ENCODE results near the gene ARHGAP6.

The ARHGAP6 gene

GRCh38 chrX:11287505-11287904 lies 378.2 kb downstream of the ARHGAP6 start:
- no peaks in the 10 kb centered on the region for H3K36me3 ChIP-seq
- H3K27me3 ChIP-seq: peaks cover 96% of the 10 kb centered on the region
- H3K9me3 ChIP-seq: no peaks in the 10 kb centered on the region
- H3K4me1 ChIP-seq: no peaks in the 10 kb centered on the region
- no peak overlapping the region for H3K27ac ChIP-seq
- no peak for TF ChIP-seq Cebpa-rat (IDR thresholded peaks at IDR 0.05)
- no peak overlapping the region for H3K9ac ChIP-seq
- no peaks in the 10 kb centered on the region; the same call in 1 of the 2 replicates for H4K20me1 ChIP-seq
- H3K4me3 ChIP-seq: no peak overlapping the region
- H3K4me2 ChIP-seq: no peak overlapping the region

GRCh38 chrX:11285651-11286050 lies 380.1 kb downstream of the ARHGAP6 start:
- H4K20me1 ChIP-seq: no peaks in the 10 kb centered on the region; the same call in 1 of the 2 replicates
- no peak overlapping the region for H3K4me3 ChIP-seq
- H3K36me3 ChIP-seq: no peaks in the 10 kb centered on the region
- no peak overlapping the region for H3K4me2 ChIP-seq
- TF ChIP-seq Cebpa-rat (IDR thresholded peaks at IDR 0.05): no peak
- H3K27me3 ChIP-seq: peaks cover 94% of the 10 kb centered on the region
- H3K27ac ChIP-seq: no peak overlapping the region
- H3K4me1 ChIP-seq: no peaks in the 10 kb centered on the region
- H3K9me3 ChIP-seq: no peaks in the 10 kb centered on the region
- H3K9ac ChIP-seq: no peak overlapping the region

- Histone ChIP-seq H3K9me3 (no peaks in the 10 kb centered on the region), H3K9ac (no peak overlapping the region), H4K20me1 (no peaks in the 10 kb centered on the region; the same call in 1 of the 2 replicates), H3K27ac (no peak overlapping the region), H3K4me2 (no peak overlapping the region), H3K4me3 (no peak overlapping the region), H3K4me1 (no peaks in the 10 kb centered on the region), H3K27me3 (peaks cover 89% of the 10 kb centered on the region), H3K36me3 (no peaks in the 10 kb centered on the region)
- no peak for TF ChIP-seq Cebpa-rat (IDR thresholded peaks at IDR 0.05)
Measured at GRCh38 chrX:11282043-11282442, 383.7 kb downstream of the ARHGAP6 start.

- Histone ChIP-seq H3K9me3 (no peaks in the 10 kb centered on the region), H4K20me1 (no peaks in the 10 kb centered on the region; the same call in 1 of the 2 replicates), H3K36me3 (no peaks in the 10 kb centered on the region), H3K4me1 (0 out of 2 replicates have a peak, but pooled peaks cover 9% of the 10 kb centered on the region), H3K27ac (no peak overlapping the region), H3K9ac (no peak overlapping the region), H3K4me2 (no peak overlapping the region), H3K4me3 (no peak overlapping the region), H3K27me3 (peaks cover 79% of the 10 kb centered on the region)
- no peak for TF ChIP-seq Cebpa-rat (IDR thresholded peaks at IDR 0.05)
Measured at GRCh38 chrX:11273544-11273943, 392.2 kb downstream of the ARHGAP6 start.

GRCh38 chrX:11272863-11273262 lies 392.9 kb downstream of the ARHGAP6 start:
- Histone ChIP-seq H3K9ac (no peak overlapping the region), H3K4me3 (no peak overlapping the region), H3K27me3 (peaks cover 79% of the 10 kb centered on the region), H3K36me3 (no peaks in the 10 kb centered on the region), H4K20me1 (no peaks in the 10 kb centered on the region; the same call in 1 of the 2 replicates), H3K4me2 (no peak overlapping the region), H3K27ac (no peak overlapping the region), H3K9me3 (no peaks in the 10 kb centered on the region), H3K4me1 (0 out of 2 replicates have a peak, but pooled peaks cover 9% of the 10 kb centered on the region)
- no peak for TF ChIP-seq Cebpa-rat (IDR thresholded peaks at IDR 0.05)

GRCh38 chrX:11272290-11272689 lies 393.4 kb downstream of the ARHGAP6 start:
- Histone ChIP-seq H3K27me3 (peaks cover 82% of the 10 kb centered on the region), H4K20me1 (no peaks in the 10 kb centered on the region), H3K36me3 (no peaks in the 10 kb centered on the region), H3K4me3 (no peak overlapping the region), H3K27ac (no peak overlapping the region), H3K9ac (no peak overlapping the region), H3K4me1 (0 out of 2 replicates have a peak, but pooled peaks cover 9% of the 10 kb centered on the region), H3K4me2 (no peak overlapping the region), H3K9me3 (no peaks in the 10 kb centered on the region)
- no peak for TF ChIP-seq Cebpa-rat (IDR thresholded peaks at IDR 0.05)

- H3K27ac ChIP-seq: no peak overlapping the region
- no peaks in the 10 kb centered on the region for H4K20me1 ChIP-seq
- H3K36me3 ChIP-seq: no peaks in the 10 kb centered on the region
- no peaks in the 10 kb centered on the region for H3K9me3 ChIP-seq
- H3K4me3 ChIP-seq: no peak overlapping the region
- TF ChIP-seq Cebpa-rat (IDR thresholded peaks at IDR 0.05): no peak
- no peak overlapping the region for H3K9ac ChIP-seq
- H3K27me3 ChIP-seq: peaks cover 92% of the 10 kb centered on the region
- H3K4me1 ChIP-seq: 0 out of 2 replicates have a peak, but pooled peaks cover 9% of the 10 kb centered on the region
- H3K4me2 ChIP-seq: no peak overlapping the region
Measured at GRCh38 chrX:11269996-11270395, 395.7 kb downstream of the ARHGAP6 start.

- H3K27me3 ChIP-seq: peaks cover 94% of the 10 kb centered on the region
- H3K4me1 ChIP-seq: 0 out of 2 replicates have a peak, but pooled peaks cover 9% of the 10 kb centered on the region
- no peak overlapping the region for H3K9ac ChIP-seq
- H3K4me2 ChIP-seq: no peak overlapping the region
- no peak for TF ChIP-seq Cebpa-rat (IDR thresholded peaks at IDR 0.05)
- no peaks in the 10 kb centered on the region for H3K36me3 ChIP-seq
- peaks cover 3% of the 10 kb centered on the region; the same call in 1 of the 2 replicates for H4K20me1 ChIP-seq
- H3K27ac ChIP-seq: no peak overlapping the region
- no peak overlapping the region for H3K4me3 ChIP-seq
- no peaks in the 10 kb centered on the region for H3K9me3 ChIP-seq
Measured at GRCh38 chrX:11269006-11269405, 396.7 kb downstream of the ARHGAP6 start.

GRCh38 chrX:11267425-11267824 lies 398.3 kb downstream of the ARHGAP6 start:
- no peaks in the 10 kb centered on the region for H3K9me3 ChIP-seq
- no peak overlapping the region for H3K4me2 ChIP-seq
- H3K4me1 ChIP-seq: 0 out of 2 replicates have a peak, but pooled peaks cover 9% of the 10 kb centered on the region
- TF ChIP-seq Cebpa-rat (IDR thresholded peaks at IDR 0.05): no peak
- no peak overlapping the region for H3K4me3 ChIP-seq
- no peak overlapping the region for H3K27ac ChIP-seq
- no peak overlapping the region for H3K9ac ChIP-seq
- H4K20me1 ChIP-seq: peaks cover 10% of the 10 kb centered on the region; the same call in 1 of the 2 replicates
- no peaks in the 10 kb centered on the region for H3K36me3 ChIP-seq
- peaks cover 96% of the 10 kb centered on the region for H3K27me3 ChIP-seq

- no peak overlapping the region for H3K4me3 ChIP-seq
- H3K9ac ChIP-seq: no peak overlapping the region
- no peaks in the 10 kb centered on the region for H3K9me3 ChIP-seq
- peaks cover 10% of the 10 kb centered on the region; the same call in 1 of the 2 replicates for H4K20me1 ChIP-seq
- peaks cover 94% of the 10 kb centered on the region for H3K27me3 ChIP-seq
- no peak overlapping the region for H3K27ac ChIP-seq
- no peaks in the 10 kb centered on the region for H3K36me3 ChIP-seq
- no peak for TF ChIP-seq Cebpa-rat (IDR thresholded peaks at IDR 0.05)
- H3K4me1 ChIP-seq: 0 out of 2 replicates have a peak, but pooled peaks cover 9% of the 10 kb centered on the region
- no peak overlapping the region for H3K4me2 ChIP-seq
Measured at GRCh38 chrX:11266573-11267003, 399.1 kb downstream of the ARHGAP6 start.

Data from BLaER1 (cell line).